Stomach (tissue), 9 donors: ENCODE measurements around the gene RGS18. TPM values are rescaled to one million over a fixed set of nuclear protein-coding genes. Genes with fewer than 3 reads are reported as not detected.

Experiments
- DNase-seq, 2 donors: peaks; one replicate each; pipeline versions ENCODE4 v3.0.0 to v3.0.0-alpha.2; 2013 to 2019
- H3K27ac ChIP-seq, 5 donors: fragments of 200-600 bp in 4 of 5; sonication (generic) in 4 of 5; one replicate each; pipeline ENCODE4 v1.5.1; 2013 to 2019; ENCODE audit warnings: mild to moderate bottlenecking in 1 of 5, moderate library complexity in 1 of 5
- H3K27me3 ChIP-seq, 3 donors: fragments of 200-600 bp; sonication (generic); one replicate each; pipeline ENCODE4 v1.5.1; 2017 to 2019; ENCODE audit warnings: mixed run types in 1 of 3
- H3K36me3 ChIP-seq, 4 donors: fragments of 200-600 bp; sonication (generic); 1 replicate in 3 of 4; 2 replicates in 1 of 4; pipeline ENCODE4 v1.5.1; 2016 to 2019
- H3K4me1 ChIP-seq, 4 donors: fragments of 200-600 bp; sonication (generic); one replicate each; pipeline ENCODE4 v1.5.1; 2016 to 2019
- H3K4me3 ChIP-seq, 4 donors: fragments of 200-600 bp; sonication (generic) in 3 of 4; one replicate each; pipeline ENCODE4 v1.5.1; 2016 to 2019; ENCODE audit warnings: mild to moderate bottlenecking in 1 of 4
- H3K9me3 ChIP-seq, 4 donors: fragments of 200-600 bp; sonication (generic); one replicate each; pipeline ENCODE4 v1.5.1; 2016 to 2019
- EP300 ChIP-seq: sonication (generic); formaldehyde crosslinking; IDR thresholded peaks from one replicate; pipeline ENCODE4 v1.6.1; 2017; ENCODE audit warnings: antibody characterized with exemption
- POLR2A ChIP-seq, 4 donors: fragments of 450-650 bp; IDR thresholded peaks; one replicate each; pipeline ENCODE4 v1.6.1; 2016; ENCODE audit warnings: antibody characterized with exemption in 4 of 4, control low read depth in 2 of 4, mild to moderate bottlenecking in 1 of 4, moderate library complexity in 1 of 4
- POLR2AphosphoS5 ChIP-seq, 3 donors: sonication (generic); formaldehyde crosslinking; IDR thresholded peaks; one replicate each; pipeline ENCODE4 v1.6.1; 2016; ENCODE audit warnings: antibody characterized with exemption in 3 of 3
- WGBS, 5 donors: extraction: QIAGEN DNeasy Blood & Tissue Kit in 3 of 5; methylation state at CpG; one replicate each; pipeline versions ENCODE4 v1.1.5 to v1.1.7; 2013 to 2018; 5-methylcytosine and 5-hydroxymethylcytosine counted together
- intact Hi-C: fragments of 100-400 bp; cut with DNase I; formaldehyde crosslinking; loops from one replicate; pipeline ENCODE4 v1.15.1; 2023; ENCODE audit warnings: low total_unique reads
- polyA plus RNA-seq, 3 donors: library from polyadenylated mRNA; stranded (reverse); fragments of 200-250 nt; gene quantifications; one replicate each; pipeline ENCODE4 v1.2.3, GENCODE V29; 2013
- total RNA-seq, 5 donors: library from RNA; depleted of rRNA; stranded (reverse); fragments of >200 nt; gene quantifications; one replicate each; pipeline versions ENCODE4 v1.1.0 to v1.2.3, GENCODE V29; 2014 to 2016
- TF ChIP-seq, protein P1 (sequence below), 7 experiments: fragments of 450-650 bp in 4 of 7; fragments of 200-600 bp in 3 of 7; sonication (generic) in 3 of 7; IDR thresholded peaks; one replicate each; pipeline ENCODE4 v1.5.1; 2016 to 2019; ENCODE audit warnings: antibody characterized with exemption in 7 of 7, control low read depth in 2 of 7, mild to moderate bottlenecking in 1 of 7
- donor health status: healthy with polysubstance abuse.
- donor health status: Bipolar disorder and iron deficiency.
- donor health status: healthy.

The RGS18 gene
- total and polyA plus RNA-seq, 8 donors, result 0.38 to 4.0 (median 3.0) TPM; not detected in 2

DNA sequence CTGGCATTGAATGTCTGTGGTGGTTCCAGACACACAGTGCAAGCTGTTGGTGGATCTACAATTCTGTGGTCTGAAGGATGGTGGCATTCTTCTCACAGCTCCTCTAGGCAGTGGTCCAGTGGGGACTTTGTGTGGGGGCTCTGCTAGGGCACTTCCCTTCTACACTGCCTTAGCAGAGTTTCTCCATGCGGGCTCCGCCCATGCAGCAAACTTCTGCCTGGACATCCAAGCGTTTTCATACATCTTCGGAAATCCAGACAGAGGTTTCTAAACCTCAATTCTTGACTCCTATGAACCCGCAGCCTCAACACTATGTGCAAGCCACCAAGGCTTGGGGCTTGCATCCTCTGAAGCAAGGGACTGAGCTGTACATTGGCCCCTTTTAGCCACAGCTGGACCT lies 43.0 kb downstream of the RGS18 start:
- peaks cover 0 to 19% (median 7%) of the 10 kb centered on the region in 4 donors for H3K9me3 ChIP-seq
- no peak overlapping the region for H3K4me3 ChIP-seq
- 92 to 98% (median 94%) methylated on average over 5 of the region's 5 CpGs for WGBS, 5 donors
- intact Hi-C loops, result no loop called here
- H3K36me3 ChIP-seq, result no peaks in the 10 kb centered on the region
- TF ChIP-seq, protein P1, sequence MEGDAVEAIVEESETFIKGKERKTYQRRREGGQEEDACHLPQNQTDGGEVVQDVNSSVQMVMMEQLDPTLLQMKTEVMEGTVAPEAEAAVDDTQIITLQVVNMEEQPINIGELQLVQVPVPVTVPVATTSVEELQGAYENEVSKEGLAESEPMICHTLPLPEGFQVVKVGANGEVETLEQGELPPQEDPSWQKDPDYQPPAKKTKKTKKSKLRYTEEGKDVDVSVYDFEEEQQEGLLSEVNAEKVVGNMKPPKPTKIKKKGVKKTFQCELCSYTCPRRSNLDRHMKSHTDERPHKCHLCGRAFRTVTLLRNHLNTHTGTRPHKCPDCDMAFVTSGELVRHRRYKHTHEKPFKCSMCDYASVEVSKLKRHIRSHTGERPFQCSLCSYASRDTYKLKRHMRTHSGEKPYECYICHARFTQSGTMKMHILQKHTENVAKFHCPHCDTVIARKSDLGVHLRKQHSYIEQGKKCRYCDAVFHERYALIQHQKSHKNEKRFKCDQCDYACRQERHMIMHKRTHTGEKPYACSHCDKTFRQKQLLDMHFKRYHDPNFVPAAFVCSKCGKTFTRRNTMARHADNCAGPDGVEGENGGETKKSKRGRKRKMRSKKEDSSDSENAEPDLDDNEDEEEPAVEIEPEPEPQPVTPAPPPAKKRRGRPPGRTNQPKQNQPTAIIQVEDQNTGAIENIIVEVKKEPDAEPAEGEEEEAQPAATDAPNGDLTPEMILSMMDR (IDR thresholded peaks at IDR 0.05), result no peak
- TF ChIP-seq POLR2AphosphoS5 (IDR thresholded peaks at IDR 0.05), result no peak
- no peak for TF ChIP-seq POLR2A (IDR thresholded peaks at IDR 0.05)
- no peak for TF ChIP-seq EP300
- no peaks in the 10 kb centered on the region for H3K4me1 ChIP-seq
- no peak overlapping the region for H3K27ac ChIP-seq
- no peak for DNase-seq
- no peaks in the 10 kb centered on the region for H3K27me3 ChIP-seq

DNA sequence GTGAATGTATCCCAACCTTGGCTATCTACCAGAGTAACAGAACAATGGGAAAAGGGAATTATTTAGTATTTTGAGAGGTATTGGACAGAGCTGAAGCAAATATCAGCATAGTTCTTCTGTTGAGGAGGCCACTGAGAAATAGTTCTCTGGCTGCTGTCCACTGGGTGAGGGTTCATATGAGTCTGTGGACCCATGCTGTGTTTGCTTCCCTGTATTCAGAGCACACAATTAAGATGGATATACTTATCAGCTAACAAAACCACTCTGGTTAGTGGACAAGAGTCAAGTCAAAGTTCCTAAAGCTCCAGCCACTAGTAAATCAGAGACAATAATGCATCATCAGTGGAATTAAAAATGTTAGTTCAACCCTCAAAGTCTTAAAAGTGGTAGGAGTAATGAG lies 66.1 kb downstream of the RGS18 start:
- Histone ChIP-seq H3K27ac (no peak overlapping the region), H3K27me3 (no peaks in the 10 kb centered on the region), H3K36me3 (no peaks in the 10 kb centered on the region), H3K9me3 (peaks cover 0 to 22% (median 4%) of the 10 kb centered on the region in 4 donors), H3K4me3 (no peak overlapping the region), H3K4me1 (no peaks in the 10 kb centered on the region)
- intact Hi-C loops, result no loop called here
- no peak for TF ChIP-seq POLR2A (IDR thresholded peaks at IDR 0.05)
- DNase-seq, result no peak

DNA sequence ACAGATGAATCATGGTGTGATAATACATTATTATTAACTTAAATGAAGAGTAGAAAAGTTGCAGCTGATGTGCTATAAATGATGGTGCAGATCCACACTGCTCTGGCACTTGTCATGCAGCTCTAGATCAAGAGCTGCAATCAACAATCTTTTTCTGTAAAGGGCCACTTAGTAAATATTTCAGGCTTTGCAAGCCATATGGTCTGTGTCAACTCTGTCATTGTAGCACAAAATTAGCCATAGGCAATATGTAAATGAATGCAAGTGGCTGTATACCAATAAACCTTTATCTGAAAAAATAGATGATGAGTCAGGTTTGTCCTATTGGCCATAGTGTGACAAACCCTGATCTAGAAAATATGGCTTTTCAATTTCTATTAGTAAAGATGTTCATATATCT lies 66.6 kb downstream of the RGS18 start:
- H3K27ac ChIP-seq, result no peak overlapping the region
- no peak for DNase-seq
- TF ChIP-seq EP300, result no peak
- TF ChIP-seq POLR2A (IDR thresholded peaks at IDR 0.05), result no peak
- TF ChIP-seq POLR2AphosphoS5 (IDR thresholded peaks at IDR 0.05), result no peak
- TF ChIP-seq, protein P1 (IDR thresholded peaks at IDR 0.05), result no peak

DNA sequence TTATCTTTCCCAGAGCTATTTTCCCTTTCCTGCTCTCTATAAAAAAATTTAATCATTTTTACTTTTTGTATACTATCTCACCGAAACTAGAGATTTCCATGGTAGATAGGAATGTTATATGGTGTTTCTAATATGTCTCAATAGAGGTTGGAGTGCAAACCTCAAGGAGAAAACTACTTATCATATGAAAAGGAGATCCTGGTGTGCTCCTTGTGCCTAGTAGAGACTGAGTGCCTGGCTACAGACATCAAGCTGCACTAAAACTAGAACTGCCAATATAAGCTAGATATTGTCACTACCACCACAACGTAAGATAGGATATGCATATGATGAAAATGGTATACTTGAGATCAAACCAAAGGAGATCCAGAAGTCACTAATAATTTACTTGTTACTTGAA lies 67.0 kb downstream of the RGS18 start:
- intact Hi-C loops, result no loop called here
- no peaks in the 10 kb centered on the region for H3K36me3 ChIP-seq
- TF ChIP-seq EP300 (no peak), POLR2AphosphoS5 (IDR thresholded peaks at IDR 0.05) (no peak), POLR2A (IDR thresholded peaks at IDR 0.05) (no peak)
- TF ChIP-seq, protein P1 (IDR thresholded peaks at IDR 0.05), result no peak
- no peak overlapping the region for H3K4me3 ChIP-seq
- no peak overlapping the region for H3K27ac ChIP-seq
- WGBS, 5 donors, result 62 to 82% (median 75%) methylated on average over 2 of the region's 2 CpGs
- H3K4me1 ChIP-seq, result no peaks in the 10 kb centered on the region
- no peaks in the 10 kb centered on the region for H3K27me3 ChIP-seq
- H3K9me3 ChIP-seq, result peaks cover 0 to 19% (median 4%) of the 10 kb centered on the region in 4 donors
- no peak for DNase-seq

More for the DNA sequence above, 66.6 kb downstream of the RGS18 start:
- peaks cover 0 to 22% (median 4%) of the 10 kb centered on the region in 4 donors for H3K9me3 ChIP-seq
- intact Hi-C loops, result no loop called here
- H3K4me1 ChIP-seq, result no peaks in the 10 kb centered on the region
- H3K36me3 ChIP-seq, result no peaks in the 10 kb centered on the region
- H3K4me3 ChIP-seq, result no peak overlapping the region
- H3K27me3 ChIP-seq, result no peaks in the 10 kb centered on the region

DNA sequence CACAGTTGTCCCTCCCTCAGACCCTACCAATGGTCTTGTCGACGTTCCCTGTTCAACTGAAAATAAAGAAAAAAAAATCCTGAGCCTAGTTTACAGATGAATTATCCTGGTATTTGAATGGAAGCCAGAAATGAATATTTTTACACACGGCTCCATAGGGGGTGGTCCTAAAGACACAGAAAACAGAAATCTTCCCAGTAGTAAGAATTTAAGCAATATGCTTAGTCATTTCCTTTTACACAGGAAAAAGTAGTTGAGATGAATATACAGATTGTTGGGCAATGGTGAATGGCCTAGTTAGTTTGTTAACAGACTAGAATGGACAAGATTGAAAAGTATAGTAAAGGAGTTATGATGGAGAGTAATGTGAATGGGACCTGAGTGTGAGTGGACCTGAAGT lies 67.4 kb downstream of the RGS18 start:
- no peak for DNase-seq
- H3K4me3 ChIP-seq, result no peak overlapping the region
- no peaks in the 10 kb centered on the region for H3K4me1 ChIP-seq
- H3K27me3 ChIP-seq, result no peaks in the 10 kb centered on the region
- intact Hi-C loops, result no loop called here
- no peak for TF ChIP-seq EP300
- TF ChIP-seq POLR2A (IDR thresholded peaks at IDR 0.05), result no peak
- TF ChIP-seq, protein P1 (IDR thresholded peaks at IDR 0.05), result no peak
- TF ChIP-seq POLR2AphosphoS5 (IDR thresholded peaks at IDR 0.05), result no peak
- WGBS, 5 donors, result 58 to 81% (median 74%) methylated on average over 3 of the region's 3 CpGs
- H3K9me3 ChIP-seq, result peaks cover 0 to 14% (median 4%) of the 10 kb centered on the region in 4 donors
- no peaks in the 10 kb centered on the region for H3K36me3 ChIP-seq
- H3K27ac ChIP-seq, result no peak overlapping the region
